Left colon (tissue), 2 donors: ENCODE data around the gene IFI44L. TPM values are rescaled to one million over a fixed set of nuclear protein-coding genes. Genes with fewer than 3 reads are reported as not detected.

ENCODE experiments used
- ATAC-seq: fragments of 200-7000 bp; cut with Tn5 transposase; one replicate; pipeline ENCODE4 v1.9.1; 2020; ENCODE audit warnings: mild to moderate bottlenecking, moderate library complexity
- DNase-seq, 2 donors: peaks; one replicate each; pipeline ENCODE4 v3.0.0-alpha.2; 2020
- intact Hi-C, 2 donors: fragments of 100-400 bp; cut with DNase I in 1 of 2; cut with micrococcal nuclease in 1 of 2; formaldehyde crosslinking; loops; one replicate each; pipeline versions ENCODE4 v1.11.2 to v1.14.0; 2022; cut with DNase I, micrococcal nuclease
- long read RNA-seq: library from polyadenylated mRNA; unstranded; transcript quantifications from one replicate; pipeline ENCODE4 v2.0.0, GENCODE V29; 2021
- total RNA-seq, 2 donors: library from RNA; stranded (reverse); fragmentation: NEBNext Ultra II Directional; extraction: Animal tissue kit (Norgen Biotek cat#: 25700); gene quantifications; one replicate each; pipeline ENCODE4 v1.2.1, GENCODE V29; 2021
- donor health status: DM: no; HTN: no; CAD: no.
- donor health status: DM: yes; HTN: yes; CAD: no.

Gene IFI44L
- 1 to 10 TPM; 1.6 to 3.0 TPM for total RNA-seq
- long read RNA-seq: 0 reads

- intact Hi-C loops: loop anchor here in 1 of 2 donors (10.0 kb wide), 1 partner anchor 55 kb away; no protein-coding TSS in a partner anchor
- peak in 1 of 2 donors; percentile 16 for DNase-seq
- no peak for ATAC-seq
These were observed at the start of gene IFI44L for GRCh38 chr1:78619803-78620579. IFI44L (plus strand) TSS chr1:78620448; CDS start chr1:78627916, 7,468 bp downstream.

DNA sequence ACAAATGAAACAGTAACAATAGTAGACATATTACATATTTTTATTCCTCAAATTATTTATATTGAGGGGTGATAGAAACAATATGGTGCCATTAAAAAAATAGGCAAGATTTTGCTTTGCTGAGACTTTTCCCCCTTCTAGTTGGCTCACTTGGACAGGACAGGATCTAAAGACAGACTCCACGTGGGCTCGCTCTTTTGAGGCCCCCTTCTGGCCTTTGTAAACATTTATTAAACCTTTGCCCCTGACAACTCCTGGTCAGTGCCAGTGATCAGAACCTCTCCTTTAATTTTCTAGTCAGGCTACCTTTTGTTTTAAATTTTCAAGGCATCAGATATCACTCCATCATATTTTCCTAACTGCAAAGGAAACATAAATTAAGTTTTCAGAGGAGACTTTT is 49.7 kb upstream of the IFI44L start:
- DNase-seq: no peak
- intact Hi-C loops: no loop called here
- no peak for ATAC-seq

GRCh38 chr1:78577257-78578100 is 42.8 kb upstream of the IFI44L start:
- ATAC-seq (no peak), DNase-seq (no peak)
- intact Hi-C loops: no loop called here

DNA sequence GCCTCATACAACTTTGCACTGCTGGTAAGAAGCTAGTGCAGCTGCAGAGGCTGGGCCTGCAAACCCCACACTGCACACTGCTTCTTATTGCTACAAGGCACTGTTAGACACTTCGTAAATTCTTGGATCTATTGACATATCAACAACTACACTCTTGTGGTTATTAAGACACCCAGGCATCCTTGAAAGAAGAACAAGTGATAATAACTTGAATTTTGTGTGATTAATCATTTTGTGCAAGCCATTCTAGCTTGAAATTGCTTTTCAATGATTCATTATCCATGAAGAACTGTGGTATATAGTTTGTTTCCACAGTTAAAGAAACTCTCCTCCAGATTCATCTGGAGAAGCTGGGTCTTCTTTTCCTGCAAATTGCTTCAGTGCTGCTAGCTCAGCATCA is 33.7 kb upstream of the IFI44L start:
- DNase-seq: no peak
- ATAC-seq: no peak
- intact Hi-C loops: no loop called here

GRCh38 chr1:78587211-78587610 is 33.0 kb upstream of the IFI44L start:
- ATAC-seq (no peak), DNase-seq (no peak)
- intact Hi-C loops: no loop called here

GRCh38 chr1:78591971-78592370 is 28.3 kb upstream of the IFI44L start:
- no peak for DNase-seq
- intact Hi-C loops: no loop called here
- no peak for ATAC-seq

DNA sequence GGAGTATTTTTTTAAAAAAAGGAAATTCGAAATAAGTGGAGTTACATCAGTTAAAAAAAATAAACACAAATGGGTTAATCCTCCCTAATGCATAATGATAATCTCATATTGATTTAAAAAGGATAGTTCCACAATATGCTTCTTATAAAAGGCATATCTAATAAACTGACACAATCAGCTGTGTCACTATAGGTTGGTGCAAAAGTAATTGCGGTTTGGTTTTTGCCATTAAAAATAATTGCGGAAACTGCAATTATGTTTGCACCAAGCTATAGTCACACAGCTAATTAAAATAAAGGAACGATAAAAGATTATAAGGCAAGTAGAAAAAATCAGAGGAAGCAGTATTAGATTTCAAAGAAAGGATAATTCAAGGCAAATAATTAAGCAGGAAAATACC is 21.0 kb upstream of the IFI44L start:
- ATAC-seq (no peak), DNase-seq (no peak)
- intact Hi-C loops: no loop called here

GRCh38 chr1:78601068-78601467 is 19.2 kb upstream of the IFI44L start:
- no peak for ATAC-seq
- DNase-seq: no peak
- intact Hi-C loops: loop anchor here (5.0 to 10.0 kb wide), 2 partner anchors 454 to 466 kb away; no protein-coding TSS in a partner anchor

- DNase-seq (no peak), ATAC-seq (no peak)
- intact Hi-C loops: loop anchor here (5.0 to 10.0 kb wide), 2 partner anchors 456 to 468 kb away; no protein-coding TSS in a partner anchor
These were observed 17.0 kb upstream of the IFI44L start for GRCh38 chr1:78603206-78603605.

GRCh38 chr1:78604643-78605042 is 15.6 kb upstream of the IFI44L start:
- ATAC-seq: no peak
- intact Hi-C loops: loop anchor here (5.0 to 10.0 kb wide), 2 partner anchors 457 to 470 kb away; no protein-coding TSS in a partner anchor
- no peak for DNase-seq

- ATAC-seq (no peak), DNase-seq (no peak)
- intact Hi-C loops: loop anchor here in 1 of 2 donors (10.0 kb wide), 1 partner anchor 471 kb away; no protein-coding TSS in a partner anchor
These were observed 14.0 kb upstream of the IFI44L start for GRCh38 chr1:78606274-78606673.

DNA sequence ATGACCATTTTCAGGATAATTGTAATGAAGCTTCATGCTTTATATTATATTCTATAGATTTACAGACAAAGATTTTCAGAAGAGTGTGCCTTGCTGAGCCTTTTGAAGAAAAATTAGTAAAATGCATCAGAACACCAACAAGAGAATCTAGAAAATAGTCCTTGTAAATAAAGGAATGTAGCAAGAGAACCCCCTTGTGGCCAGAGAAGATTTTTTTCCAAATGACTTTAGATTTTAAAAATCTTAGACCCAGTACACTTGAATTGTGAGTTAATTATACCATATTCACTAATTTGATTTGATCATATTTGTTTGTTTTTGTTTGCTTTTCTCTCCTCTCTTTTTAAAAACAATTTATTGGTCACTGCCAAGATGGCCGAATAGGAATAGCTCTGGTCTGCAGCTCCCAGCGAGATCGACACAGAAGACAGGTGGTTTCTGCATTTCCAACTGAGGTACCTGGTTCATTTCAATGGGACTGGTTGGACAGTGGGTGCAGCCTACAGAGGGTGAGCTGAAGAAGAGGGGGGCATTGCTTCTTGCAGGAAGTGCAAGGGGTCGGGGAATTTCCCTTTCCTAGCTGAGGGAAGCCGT is 12.8 kb upstream of the IFI44L start:
- intact Hi-C loops: loop anchor here in 1 of 2 donors (10.0 kb wide), 1 partner anchor 473 kb away; no protein-coding TSS in a partner anchor
- ATAC-seq: peak; percentile 56

DNA sequence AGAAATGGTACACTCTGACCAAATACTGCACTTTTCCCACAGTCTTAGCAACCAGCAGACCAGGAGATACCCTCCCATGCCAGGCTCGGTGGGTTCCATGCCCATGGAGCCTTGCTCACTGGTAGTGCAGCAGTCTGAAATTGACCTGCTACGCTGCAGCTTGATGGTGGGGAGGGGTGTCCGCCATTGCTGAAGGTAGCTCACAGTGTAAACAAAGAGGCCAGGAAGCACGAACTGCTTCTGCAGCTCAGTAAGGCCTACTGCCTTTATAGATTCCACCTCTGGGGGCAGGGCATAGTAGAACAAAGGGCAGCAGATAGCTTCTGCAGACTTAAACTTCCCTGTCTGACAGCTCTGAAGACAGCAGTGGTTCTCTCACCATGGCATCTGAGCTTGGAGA is 12.3 kb upstream of the IFI44L start:
- ATAC-seq (peak; percentile 94), DNase-seq (peak; percentile 16 to 30)
- intact Hi-C loops: loop anchor here in 1 of 2 donors (10.0 kb wide), 1 partner anchor 473 kb away; no protein-coding TSS in a partner anchor

More for the DNA sequence above, 12.8 kb upstream of the IFI44L start:
- DNase-seq: no peak

DNA sequence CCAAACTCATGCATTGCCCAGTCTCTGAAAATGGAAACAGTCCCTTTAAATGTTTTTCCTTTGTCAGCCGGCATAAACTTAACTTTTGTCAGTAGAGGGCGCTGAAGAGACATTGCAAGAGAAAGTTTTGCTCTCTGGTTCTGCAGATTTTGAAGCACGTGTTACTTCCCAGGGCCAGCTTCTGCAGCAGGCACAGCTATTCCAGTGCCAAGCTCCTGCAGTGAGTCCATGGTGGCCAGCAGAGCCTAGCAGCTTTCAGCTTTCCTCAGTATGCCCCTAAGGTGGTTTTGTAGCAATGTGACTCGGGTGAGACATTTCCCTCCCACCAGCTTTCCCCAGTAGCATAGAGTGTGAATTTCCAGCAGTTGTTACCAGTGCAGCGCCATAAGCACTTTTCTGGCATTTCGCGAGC is 2.6 kb upstream of the IFI44L start:
- DNase-seq: peak; percentile 36 to 47
- intact Hi-C loops: loop anchor here in 1 of 2 donors (10.0 kb wide), 1 partner anchor 57 kb away; no protein-coding TSS in a partner anchor

GRCh38 chr1:78619032-78619431 is 1.2 kb upstream of the IFI44L start:
- intact Hi-C loops: loop anchor here in 1 of 2 donors (10.0 kb wide), 1 partner anchor 56 kb away; no protein-coding TSS in a partner anchor
- DNase-seq: no peak
- no peak for ATAC-seq

More for the DNA sequence above, 2.6 kb upstream of the IFI44L start:
- peak; percentile 85 for ATAC-seq

- DNase-seq (no peak), ATAC-seq (no peak)
- intact Hi-C loops: loop anchor here in 1 of 2 donors (10.0 kb wide), 1 partner anchor 55 kb away; no protein-coding TSS in a partner anchor
These were observed 824 bp upstream of the IFI44L start for GRCh38 chr1:78619446-78619802.

DNA sequence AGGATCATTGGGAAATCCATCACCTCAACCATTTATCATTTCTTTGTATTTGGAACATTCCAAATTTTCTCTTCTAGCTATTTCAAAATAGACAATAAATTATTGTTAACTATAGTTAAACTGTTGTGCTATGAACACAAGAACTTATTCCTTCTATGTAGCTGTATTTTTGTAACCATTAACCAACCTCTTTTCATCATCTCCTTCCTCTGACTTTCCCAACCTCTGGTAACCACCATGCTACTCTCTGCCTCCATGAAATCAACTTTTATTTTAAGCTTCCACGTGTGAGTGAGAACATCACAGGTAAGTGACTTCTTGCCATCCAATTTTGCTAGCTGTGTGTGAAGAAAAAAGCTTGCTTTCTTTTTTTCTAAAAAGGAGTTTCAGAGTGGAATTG is 418 bp downstream of the IFI44L start:
- ATAC-seq (no peak), DNase-seq (no peak)
- intact Hi-C loops: no loop called here

GRCh38 chr1:78622548-78622947 is 2.3 kb downstream of the IFI44L start:
- no peak for ATAC-seq

DNA sequence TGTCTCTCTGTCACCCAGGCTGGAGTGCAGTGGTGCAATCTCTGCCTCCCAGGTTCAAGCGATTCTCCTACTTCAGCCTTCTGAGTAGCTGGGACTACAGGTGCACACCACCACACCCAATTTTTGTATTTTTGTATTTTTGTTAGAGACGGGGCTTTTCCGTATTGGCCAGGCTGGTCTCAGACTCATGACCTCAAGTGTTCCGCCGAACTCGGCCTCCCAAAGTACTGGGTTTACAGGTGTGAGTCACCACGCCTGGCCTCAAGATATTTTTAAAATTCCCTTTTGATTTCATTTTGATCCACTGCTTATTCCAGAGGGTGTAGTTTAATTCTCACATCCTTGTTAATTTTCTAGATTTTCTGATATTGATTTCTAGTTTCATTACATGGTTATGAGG is 3.8 kb downstream of the IFI44L start:
- intact Hi-C loops: no loop called here
- DNase-seq (no peak), ATAC-seq (no peak)

More at GRCh38 chr1:78622548-78622947, 2.3 kb downstream of the IFI44L start:
- intact Hi-C loops: no loop called here
- no peak for DNase-seq
